DND-41 (cell line): Measurements from ENCODE around the gene RTF2.

Experiments
- ATAC-seq: fragments of 200-7000 bp; cut with Tn5 transposase; 3 replicates; pipeline ENCODE4 v1.9.1; 2021; ENCODE audit warnings: low read depth; ENCODE audit not compliant: insufficient read depth
- DNase-seq: peaks from one replicate; pipeline ENCODE4 v3.0.0-alpha.2; 2020
- H2AFZ ChIP-seq: 2 replicates; pipeline ENCODE4 v1.6.0; 2012; ENCODE audit warnings: low read depth, low read length
- H3K27ac ChIP-seq: 2 replicates; pipeline ENCODE4 v1.5.1; 2012; ENCODE audit warnings: low read length, inconsistent platforms
- H3K27me3 ChIP-seq: fragments of 200-600 bp; sonication (generic); 2 replicates; pipeline ENCODE4 v1.6.0; 2012; ENCODE audit warnings: low read length, mild to moderate bottlenecking, inconsistent platforms; ENCODE audit not compliant: insufficient read depth, poor library complexity
- H3K36me3 ChIP-seq: 2 replicates; pipeline ENCODE4 v1.5.1; 2012; ENCODE audit warnings: low read length, inconsistent platforms; ENCODE audit not compliant: insufficient read depth
- H3K4me1 ChIP-seq: 2 replicates; pipeline ENCODE4 v1.5.1; 2012; ENCODE audit warnings: mild to moderate bottlenecking, low read length; ENCODE audit not compliant: insufficient read depth
- H3K4me2 ChIP-seq: 2 replicates; pipeline ENCODE4 v1.6.0; 2012; ENCODE audit warnings: mild to moderate bottlenecking, moderate library complexity, low read length, inconsistent platforms; ENCODE audit not compliant: insufficient read depth
- H3K4me3 ChIP-seq, 2 experiments: fragments of 200-600 bp in 1 of 2; shearing (Covaris generic) in 1 of 2; 2 replicates each; pipeline ENCODE4 v1.5.1; 2012 to 2016; ENCODE audit warnings: inconsistent platforms in 2 of 2, low read length in 2 of 2, mild to moderate bottlenecking in 2 of 2, low read depth in 1 of 2, moderate library complexity in 1 of 2
- H3K79me2 ChIP-seq: 2 replicates; pipeline ENCODE4 v1.6.0; 2012; ENCODE audit warnings: low read length, inconsistent platforms; ENCODE audit not compliant: insufficient read depth
- H3K9ac ChIP-seq: 2 replicates; pipeline ENCODE4 v1.6.0; 2012; ENCODE audit warnings: low read depth, mild to moderate bottlenecking, inconsistent platforms, low read length, moderate library complexity
- H3K9me3 ChIP-seq: 2 replicates; pipeline ENCODE4 v1.5.1; 2012; ENCODE audit warnings: low read length, moderate library complexity, mild to moderate bottlenecking, inconsistent platforms; ENCODE audit not compliant: insufficient read depth, severe bottlenecking
- H4K20me1 ChIP-seq: 2 replicates; pipeline ENCODE4 v1.6.0; 2012; ENCODE audit warnings: low read length; ENCODE audit not compliant: insufficient read depth
- EZH2 ChIP-seq: IDR thresholded peaks from 3 replicates; pipeline ENCODE4 v1.6.1; 2012; ENCODE audit warnings: borderline replicate concordance, low read depth, mild to moderate bottlenecking, moderate library complexity, low read length, inconsistent platforms; ENCODE audit not compliant: severe bottlenecking
- TF ChIP-seq, protein P1 (sequence below): IDR thresholded peaks from 2 replicates; pipeline ENCODE4 v1.5.1; 2012; ENCODE audit warnings: borderline replicate concordance, low read length, moderate library complexity, mild to moderate bottlenecking; ENCODE audit not compliant: poor library complexity, severe bottlenecking; ENCODE audit errors: extremely low read depth

The RTF2 gene

GRCh38 chr20:56422076-56422823 lies 46.2 kb upstream of the RTF2 start:
- H3K9me3 ChIP-seq: no peaks in the 10 kb centered on the region
- H3K36me3 ChIP-seq: no peaks in the 10 kb centered on the region
- H2AFZ ChIP-seq: no peak overlapping the region
- DNase-seq (no peak), ATAC-seq (no peak)
- H3K27ac ChIP-seq: no peak overlapping the region
- H3K79me2 ChIP-seq: no peaks in the 10 kb centered on the region
- no peaks in the 10 kb centered on the region for H3K27me3 ChIP-seq
- H3K9ac ChIP-seq: no peak overlapping the region
- H3K4me3 ChIP-seq: no peak overlapping the region
- no peak overlapping the region for H3K4me2 ChIP-seq
- no peaks in the 10 kb centered on the region; the same call in 1 of the 2 replicates for H4K20me1 ChIP-seq
- H3K4me1 ChIP-seq: no peaks in the 10 kb centered on the region
- TF ChIP-seq EZH2: no peak
- TF ChIP-seq, protein P1, sequence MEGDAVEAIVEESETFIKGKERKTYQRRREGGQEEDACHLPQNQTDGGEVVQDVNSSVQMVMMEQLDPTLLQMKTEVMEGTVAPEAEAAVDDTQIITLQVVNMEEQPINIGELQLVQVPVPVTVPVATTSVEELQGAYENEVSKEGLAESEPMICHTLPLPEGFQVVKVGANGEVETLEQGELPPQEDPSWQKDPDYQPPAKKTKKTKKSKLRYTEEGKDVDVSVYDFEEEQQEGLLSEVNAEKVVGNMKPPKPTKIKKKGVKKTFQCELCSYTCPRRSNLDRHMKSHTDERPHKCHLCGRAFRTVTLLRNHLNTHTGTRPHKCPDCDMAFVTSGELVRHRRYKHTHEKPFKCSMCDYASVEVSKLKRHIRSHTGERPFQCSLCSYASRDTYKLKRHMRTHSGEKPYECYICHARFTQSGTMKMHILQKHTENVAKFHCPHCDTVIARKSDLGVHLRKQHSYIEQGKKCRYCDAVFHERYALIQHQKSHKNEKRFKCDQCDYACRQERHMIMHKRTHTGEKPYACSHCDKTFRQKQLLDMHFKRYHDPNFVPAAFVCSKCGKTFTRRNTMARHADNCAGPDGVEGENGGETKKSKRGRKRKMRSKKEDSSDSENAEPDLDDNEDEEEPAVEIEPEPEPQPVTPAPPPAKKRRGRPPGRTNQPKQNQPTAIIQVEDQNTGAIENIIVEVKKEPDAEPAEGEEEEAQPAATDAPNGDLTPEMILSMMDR: no peak

DNA sequence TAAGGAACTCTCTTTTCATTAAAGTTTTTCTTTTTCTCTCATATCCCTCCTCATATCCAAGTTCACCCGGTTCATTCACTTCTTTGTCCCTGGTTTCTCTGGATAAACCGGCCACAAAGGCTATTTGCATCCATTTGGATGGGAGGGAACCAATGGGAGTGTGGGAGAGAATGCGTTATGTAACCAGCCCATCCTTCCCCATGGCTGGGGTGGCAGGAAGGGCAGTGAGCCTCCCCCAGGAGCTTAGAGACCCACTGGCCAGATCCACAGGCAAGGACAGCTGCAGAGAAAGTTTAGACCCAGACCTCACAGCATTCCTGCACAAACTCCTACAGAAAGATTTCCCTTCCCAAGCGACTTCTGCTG lies 45.6 kb upstream of the RTF2 start:
- Histone ChIP-seq H4K20me1 (no peaks in the 10 kb centered on the region), H3K27me3 (no peaks in the 10 kb centered on the region), H3K27ac (no peak overlapping the region), H2AFZ (no peak overlapping the region), H3K4me3 (no peak overlapping the region), H3K4me2 (no peak overlapping the region), H3K36me3 (no peaks in the 10 kb centered on the region), H3K4me1 (no peaks in the 10 kb centered on the region), H3K79me2 (no peaks in the 10 kb centered on the region), H3K9me3 (no peaks in the 10 kb centered on the region), H3K9ac (no peak overlapping the region)
- ATAC-seq (no peak), DNase-seq (no peak)
- TF ChIP-seq EZH2: no peak
- TF ChIP-seq, protein P1: no peak

DNA sequence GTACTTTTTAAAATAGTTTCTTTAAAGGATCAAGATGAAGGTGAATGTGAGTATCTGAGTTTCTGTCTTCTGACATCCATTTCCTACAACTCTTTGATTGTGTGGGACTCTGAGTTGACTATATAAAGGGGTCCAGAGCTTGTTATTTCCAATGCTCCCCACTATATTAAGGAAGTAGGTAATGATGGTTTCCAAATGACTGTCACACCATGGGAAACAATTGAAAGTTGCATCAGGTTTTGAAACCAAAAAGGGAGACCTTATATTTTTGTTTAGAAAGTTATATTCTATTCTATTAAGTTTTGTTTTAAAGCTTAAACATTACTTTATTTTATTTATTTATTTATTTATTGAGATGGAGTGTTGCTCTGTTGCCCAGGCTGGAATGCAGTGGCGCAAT lies 45.2 kb upstream of the RTF2 start:
- Histone ChIP-seq H3K4me1 (no peaks in the 10 kb centered on the region), H3K79me2 (no peaks in the 10 kb centered on the region), H3K4me2 (no peak overlapping the region)

More for the DNA sequence above, 45.2 kb upstream of the RTF2 start:
- H3K36me3 ChIP-seq: no peaks in the 10 kb centered on the region
- no peaks in the 10 kb centered on the region for H4K20me1 ChIP-seq
- no peak for ATAC-seq
- no peak for DNase-seq
- H3K4me3 ChIP-seq: no peak overlapping the region
- no peak overlapping the region for H3K9ac ChIP-seq
- TF ChIP-seq, protein P1: no peak
- TF ChIP-seq EZH2: no peak
- no peaks in the 10 kb centered on the region for H3K27me3 ChIP-seq
- no peaks in the 10 kb centered on the region for H3K9me3 ChIP-seq
- no peak overlapping the region for H2AFZ ChIP-seq
- no peak overlapping the region for H3K27ac ChIP-seq
